Measurements from ENCODE around the gene GGA3.

Gene GGA3

GRCh38 chr17:75266316-75267152, 5.1 kb upstream of the GGA3 start:
- H3K4me3 ChIP-seq (ENCODE audit: low read depth, low read length, poor library complexity, severe bottlenecking): no peak overlapping the region
- H4K20me1 ChIP-seq (ENCODE audit: insufficient read depth, low read length): no peaks in the 10 kb centered on the region
- no peak overlapping the region for H3K9ac ChIP-seq (ENCODE audit: low read length)
- peaks cover 5% of the 10 kb centered on the region; the same call in 1 of the 2 replicates for H3F3A ChIP-seq (ENCODE audit: insufficient read depth, low read length)
- H2AFZ ChIP-seq (ENCODE audit: low read length): no peak overlapping the region
- no peak overlapping the region for H3K27ac ChIP-seq (ENCODE audit: low read depth, low read length, poor library complexity, severe bottlenecking)
- peaks cover 39% of the 10 kb centered on the region for H3K36me3 ChIP-seq (ENCODE audit: insufficient read depth, low read length)
- H3K4me2 ChIP-seq (ENCODE audit: low read length): no peak overlapping the region
- no peaks in the 10 kb centered on the region for H3K27me3 ChIP-seq (ENCODE audit: insufficient read depth, low read length)
- no peak for TF ChIP-seq CTCF (IDR thresholded peaks at IDR 0.05; ENCODE audit: low read length)
- no peak for TF ChIP-seq EZH2 (IDR thresholded peaks at IDR 0.05; ENCODE audit: borderline replicate concordance, low read length)
- H3K4me1 ChIP-seq (ENCODE audit: insufficient read depth, low read length, severe bottlenecking): peaks cover 43% of the 10 kb centered on the region
- no peaks in the 10 kb centered on the region for H3K9me3 ChIP-seq (ENCODE audit: low read length)
- H3K79me2 ChIP-seq (ENCODE audit: insufficient read depth, low read length): peaks cover 7% of the 10 kb centered on the region
- no peaks in the 10 kb centered on the region for H3K9me2 ChIP-seq (ENCODE audit: low read depth, low read length)

GRCh38 chr17:75265614-75266315, 4.4 kb upstream of the GGA3 start:
- Histone ChIP-seq H3K4me2 (ENCODE audit: low read length) (no peak overlapping the region), H3K9ac (ENCODE audit: low read length) (no peak overlapping the region), H3K4me3 (ENCODE audit: low read depth, low read length, poor library complexity, severe bottlenecking) (no peak overlapping the region), H3K79me2 (ENCODE audit: insufficient read depth, low read length) (peaks cover 10% of the 10 kb centered on the region), H3K9me2 (ENCODE audit: low read depth, low read length) (no peaks in the 10 kb centered on the region), H3K36me3 (ENCODE audit: insufficient read depth, low read length) (peaks cover 39% of the 10 kb centered on the region), H3K9me3 (ENCODE audit: low read length) (no peaks in the 10 kb centered on the region), H2AFZ (ENCODE audit: low read length) (no peak overlapping the region), H3K27me3 (ENCODE audit: insufficient read depth, low read length) (no peaks in the 10 kb centered on the region), H3F3A (ENCODE audit: insufficient read depth, low read length) (peaks cover 5% of the 10 kb centered on the region; the same call in 1 of the 2 replicates), H3K27ac (ENCODE audit: low read depth, low read length, poor library complexity, severe bottlenecking) (no peak overlapping the region), H4K20me1 (ENCODE audit: insufficient read depth, low read length) (no peaks in the 10 kb centered on the region), H3K4me1 (ENCODE audit: insufficient read depth, low read length, severe bottlenecking) (peaks cover 43% of the 10 kb centered on the region)
- TF ChIP-seq CTCF (IDR thresholded peaks at IDR 0.05; ENCODE audit: low read length) (no peak), EZH2 (IDR thresholded peaks at IDR 0.05; ENCODE audit: borderline replicate concordance, low read length) (no peak)

GRCh38 chr17:75263055-75263454, 1.6 kb upstream of the GGA3 start:
- peaks cover 40% of the 10 kb centered on the region for H3K4me1 ChIP-seq (ENCODE audit: insufficient read depth, low read length, severe bottlenecking)
- no peaks in the 10 kb centered on the region for H3K9me3 ChIP-seq (ENCODE audit: low read length)
- peaks cover 39% of the 10 kb centered on the region for H3K36me3 ChIP-seq (ENCODE audit: insufficient read depth, low read length)
- H3K9ac ChIP-seq (ENCODE audit: low read length): peak overlapping the region; percentile 89; the same call in 1 of the 2 replicates
- peaks cover 3% of the 10 kb centered on the region; the same call in 1 of the 2 replicates for H3F3A ChIP-seq (ENCODE audit: insufficient read depth, low read length)
- H3K4me3 ChIP-seq (ENCODE audit: low read depth, low read length, poor library complexity, severe bottlenecking): peak overlapping the region; percentile 82
- H2AFZ ChIP-seq (ENCODE audit: low read length): no peak overlapping the region
- H4K20me1 ChIP-seq (ENCODE audit: insufficient read depth, low read length): no peaks in the 10 kb centered on the region
- H3K27me3 ChIP-seq (ENCODE audit: insufficient read depth, low read length): no peaks in the 10 kb centered on the region
- peaks cover 36% of the 10 kb centered on the region for H3K79me2 ChIP-seq (ENCODE audit: insufficient read depth, low read length)
- H3K27ac ChIP-seq (ENCODE audit: low read depth, low read length, poor library complexity, severe bottlenecking): no peak overlapping the region
- H3K9me2 ChIP-seq (ENCODE audit: low read depth, low read length): no peaks in the 10 kb centered on the region
- peak overlapping the region; percentile 87 for H3K4me2 ChIP-seq (ENCODE audit: low read length)
- TF ChIP-seq EZH2 (IDR thresholded peaks at IDR 0.05; ENCODE audit: borderline replicate concordance, low read length) (no peak), CTCF (IDR thresholded peaks at IDR 0.05; ENCODE audit: low read length) (no peak)

Measured in OCI-LY1 (cell line).